ENCODE measurements around the gene TTC9. TPM values are rescaled to one million over a fixed set of nuclear protein-coding genes. Genes with fewer than 3 reads are reported as not detected.

Gene TTC9
- total and polyA plus RNA-seq, 10 of the 15 experiments (the other 5 are each of a cell fraction or from before 2014, with no cell fraction given) = 0.87 to 15.8 (median 7.8) TPM

DNA sequence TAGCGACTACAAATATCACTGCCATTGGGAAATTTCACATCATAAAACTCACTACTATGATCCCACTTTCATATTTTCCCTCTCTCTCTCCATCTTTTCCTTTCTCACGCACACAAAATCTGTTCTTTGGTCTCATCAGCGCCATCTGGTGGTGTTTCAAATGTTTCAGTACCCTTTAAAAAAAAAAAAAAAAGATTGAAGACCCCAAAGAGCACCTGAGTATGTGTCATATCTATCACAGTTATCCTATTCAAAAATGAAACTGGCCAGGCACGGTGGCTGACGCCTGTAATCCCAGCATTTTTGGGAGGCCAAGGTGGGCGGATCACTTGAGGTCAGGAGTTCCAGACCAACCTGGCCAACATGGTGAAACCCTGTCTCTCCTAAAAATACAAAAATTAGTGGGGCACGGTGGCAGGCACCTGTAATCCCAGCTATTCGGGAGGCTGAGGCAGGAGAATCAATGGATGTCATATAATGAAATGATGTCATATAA, 72.4 kb downstream of the TTC9 start (continued):
- TF ChIP-seq, protein P1, sequence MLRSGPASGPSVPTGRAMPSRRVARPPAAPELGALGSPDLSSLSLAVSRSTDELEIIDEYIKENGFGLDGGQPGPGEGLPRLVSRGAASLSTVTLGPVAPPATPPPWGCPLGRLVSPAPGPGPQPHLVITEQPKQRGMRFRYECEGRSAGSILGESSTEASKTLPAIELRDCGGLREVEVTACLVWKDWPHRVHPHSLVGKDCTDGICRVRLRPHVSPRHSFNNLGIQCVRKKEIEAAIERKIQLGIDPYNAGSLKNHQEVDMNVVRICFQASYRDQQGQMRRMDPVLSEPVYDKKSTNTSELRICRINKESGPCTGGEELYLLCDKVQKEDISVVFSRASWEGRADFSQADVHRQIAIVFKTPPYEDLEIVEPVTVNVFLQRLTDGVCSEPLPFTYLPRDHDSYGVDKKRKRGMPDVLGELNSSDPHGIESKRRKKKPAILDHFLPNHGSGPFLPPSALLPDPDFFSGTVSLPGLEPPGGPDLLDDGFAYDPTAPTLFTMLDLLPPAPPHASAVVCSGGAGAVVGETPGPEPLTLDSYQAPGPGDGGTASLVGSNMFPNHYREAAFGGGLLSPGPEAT (IDR thresholded peaks at IDR 0.05; ENCODE audit: low read depth) = 0 out of 2 replicates have a peak, but pooled peaks have one; percentile 35
- TF ChIP-seq ZBED1 (IDR thresholded peaks at IDR 0.05; ENCODE audit: borderline replicate concordance) = no peak
- TF ChIP-seq, protein P2, sequence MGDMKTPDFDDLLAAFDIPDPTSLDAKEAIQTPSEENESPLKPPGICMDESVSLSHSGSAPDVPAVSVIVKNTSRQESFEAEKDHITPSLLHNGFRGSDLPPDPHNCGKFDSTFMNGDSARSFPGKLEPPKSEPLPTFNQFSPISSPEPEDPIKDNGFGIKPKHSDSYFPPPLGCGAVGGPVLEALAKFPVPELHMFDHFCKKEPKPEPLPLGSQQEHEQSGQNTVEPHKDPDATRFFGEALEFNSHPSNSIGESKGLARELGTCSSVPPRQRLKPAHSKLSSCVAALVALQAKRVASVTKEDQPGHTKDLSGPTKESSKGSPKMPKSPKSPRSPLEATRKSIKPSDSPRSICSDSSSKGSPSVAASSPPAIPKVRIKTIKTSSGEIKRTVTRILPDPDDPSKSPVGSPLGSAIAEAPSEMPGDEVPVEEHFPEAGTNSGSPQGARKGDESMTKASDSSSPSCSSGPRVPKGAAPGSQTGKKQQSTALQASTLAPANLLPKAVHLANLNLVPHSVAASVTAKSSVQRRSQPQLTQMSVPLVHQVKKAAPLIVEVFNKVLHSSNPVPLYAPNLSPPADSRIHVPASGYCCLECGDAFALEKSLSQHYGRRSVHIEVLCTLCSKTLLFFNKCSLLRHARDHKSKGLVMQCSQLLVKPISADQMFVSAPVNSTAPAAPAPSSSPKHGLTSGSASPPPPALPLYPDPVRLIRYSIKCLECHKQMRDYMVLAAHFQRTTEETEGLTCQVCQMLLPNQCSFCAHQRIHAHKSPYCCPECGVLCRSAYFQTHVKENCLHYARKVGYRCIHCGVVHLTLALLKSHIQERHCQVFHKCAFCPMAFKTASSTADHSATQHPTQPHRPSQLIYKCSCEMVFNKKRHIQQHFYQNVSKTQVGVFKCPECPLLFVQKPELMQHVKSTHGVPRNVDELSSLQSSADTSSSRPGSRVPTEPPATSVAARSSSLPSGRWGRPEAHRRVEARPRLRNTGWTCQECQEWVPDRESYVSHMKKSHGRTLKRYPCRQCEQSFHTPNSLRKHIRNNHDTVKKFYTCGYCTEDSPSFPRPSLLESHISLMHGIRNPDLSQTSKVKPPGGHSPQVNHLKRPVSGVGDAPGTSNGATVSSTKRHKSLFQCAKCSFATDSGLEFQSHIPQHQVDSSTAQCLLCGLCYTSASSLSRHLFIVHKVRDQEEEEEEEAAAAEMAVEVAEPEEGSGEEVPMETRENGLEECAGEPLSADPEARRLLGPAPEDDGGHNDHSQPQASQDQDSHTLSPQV (IDR thresholded peaks at IDR 0.05) = no peak
- no peak for TF ChIP-seq LARP7 (IDR thresholded peaks at IDR 0.05)
- no peak for TF ChIP-seq HDAC2 (IDR thresholded peaks at IDR 0.05)
- no peak for TF ChIP-seq SMAD1 (IDR thresholded peaks at IDR 0.05; ENCODE audit: low read depth, partially characterized antibody)
- peak; percentile 42; the same call in 1 of the 2 replicates for TF ChIP-seq IKZF1 (conservative IDR thresholded peaks at IDR 0.05)
- no peak for TF ChIP-seq POU2F2 (IDR thresholded peaks at IDR 0.05; ENCODE audit: borderline replicate concordance, low read depth, low read length)
- TF ChIP-seq SPI1 (IDR thresholded peaks at IDR 0.05; ENCODE audit: borderline replicate concordance, insufficient read depth, low read depth, low read length) = no peak
- TF ChIP-seq CHD4 (IDR thresholded peaks at IDR 0.05) = no peak
- TF ChIP-seq KLF5 (IDR thresholded peaks at IDR 0.05; ENCODE audit: partially characterized antibody) = no peak
- TF ChIP-seq, protein P3, sequence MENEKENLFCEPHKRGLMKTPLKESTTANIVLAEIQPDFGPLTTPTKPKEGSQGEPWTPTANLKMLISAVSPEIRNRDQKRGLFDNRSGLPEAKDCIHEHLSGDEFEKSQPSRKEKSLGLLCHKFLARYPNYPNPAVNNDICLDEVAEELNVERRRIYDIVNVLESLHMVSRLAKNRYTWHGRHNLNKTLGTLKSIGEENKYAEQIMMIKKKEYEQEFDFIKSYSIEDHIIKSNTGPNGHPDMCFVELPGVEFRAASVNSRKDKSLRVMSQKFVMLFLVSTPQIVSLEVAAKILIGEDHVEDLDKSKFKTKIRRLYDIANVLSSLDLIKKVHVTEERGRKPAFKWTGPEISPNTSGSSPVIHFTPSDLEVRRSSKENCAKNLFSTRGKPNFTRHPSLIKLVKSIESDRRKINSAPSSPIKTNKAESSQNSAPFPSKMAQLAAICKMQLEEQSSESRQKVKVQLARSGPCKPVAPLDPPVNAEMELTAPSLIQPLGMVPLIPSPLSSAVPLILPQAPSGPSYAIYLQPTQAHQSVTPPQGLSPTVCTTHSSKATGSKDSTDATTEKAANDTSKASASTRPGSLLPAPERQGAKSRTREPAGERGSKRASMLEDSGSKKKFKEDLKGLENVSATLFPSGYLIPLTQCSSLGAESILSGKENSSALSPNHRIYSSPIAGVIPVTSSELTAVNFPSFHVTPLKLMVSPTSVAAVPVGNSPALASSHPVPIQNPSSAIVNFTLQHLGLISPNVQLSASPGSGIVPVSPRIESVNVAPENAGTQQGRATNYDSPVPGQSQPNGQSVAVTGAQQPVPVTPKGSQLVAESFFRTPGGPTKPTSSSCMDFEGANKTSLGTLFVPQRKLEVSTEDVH (IDR thresholded peaks at IDR 0.05; ENCODE audit: low read depth, partially characterized antibody) = no peak
- TF ChIP-seq RBBP5 (conservative IDR thresholded peaks at IDR 0.05) = no peak
- TF ChIP-seq PML (IDR thresholded peaks at IDR 0.05; ENCODE audit: low read length) = no peak
- TF ChIP-seq EED (IDR thresholded peaks at IDR 0.05; ENCODE audit: low read depth) = peak; percentile 52; the same call in 1 of the 2 replicates
- TF ChIP-seq IKZF2 (IDR thresholded peaks at IDR 0.05) = peak; percentile 76 to 80; a peak in 3 of 4 replicates
- TF ChIP-seq MEF2B (IDR thresholded peaks at IDR 0.05; ENCODE audit: partially characterized antibody, poor library complexity, severe bottlenecking) = peak; percentile 32
- no peak for TF ChIP-seq SREBF2 (IDR thresholded peaks at IDR 0.05; ENCODE audit: low read length)
- no peak for TF ChIP-seq DPF2 (IDR thresholded peaks at IDR 0.05)
- no peak for TF ChIP-seq CREB1 (IDR thresholded peaks at IDR 0.05; ENCODE audit: low read depth)
- TF ChIP-seq, protein P4, sequence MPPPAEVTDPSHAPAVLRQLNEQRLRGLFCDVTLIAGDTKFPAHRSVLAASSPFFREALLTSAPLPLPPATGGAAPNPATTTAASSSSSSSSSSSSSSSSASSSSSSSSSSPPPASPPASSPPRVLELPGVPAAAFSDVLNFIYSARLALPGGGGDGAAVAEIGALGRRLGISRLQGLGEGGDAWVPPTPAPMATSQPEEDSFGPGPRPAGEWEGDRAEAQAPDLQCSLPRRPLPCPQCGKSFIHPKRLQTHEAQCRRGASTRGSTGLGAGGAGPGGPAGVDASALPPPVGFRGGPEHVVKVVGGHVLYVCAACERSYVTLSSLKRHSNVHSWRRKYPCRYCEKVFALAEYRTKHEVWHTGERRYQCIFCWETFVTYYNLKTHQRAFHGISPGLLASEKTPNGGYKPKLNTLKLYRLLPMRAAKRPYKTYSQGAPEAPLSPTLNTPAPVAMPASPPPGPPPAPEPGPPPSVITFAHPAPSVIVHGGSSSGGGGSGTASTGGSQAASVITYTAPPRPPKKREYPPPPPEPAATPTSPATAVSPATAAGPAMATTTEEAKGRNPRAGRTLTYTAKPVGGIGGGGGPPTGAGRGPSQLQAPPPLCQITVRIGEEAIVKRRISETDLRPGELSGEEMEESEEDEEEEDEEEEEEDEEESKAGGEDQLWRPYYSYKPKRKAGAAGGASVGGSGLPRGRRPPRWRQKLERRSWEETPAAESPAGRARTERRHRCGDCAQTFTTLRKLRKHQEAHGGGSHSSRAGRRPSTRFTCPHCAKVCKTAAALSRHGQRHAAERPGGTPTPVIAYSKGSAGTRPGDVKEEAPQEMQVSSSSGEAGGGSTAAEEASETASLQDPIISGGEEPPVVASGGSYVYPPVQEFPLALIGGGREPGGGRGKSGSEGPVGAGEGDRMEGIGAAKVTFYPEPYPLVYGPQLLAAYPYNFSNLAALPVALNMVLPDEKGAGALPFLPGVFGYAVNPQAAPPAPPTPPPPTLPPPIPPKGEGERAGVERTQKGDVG (CRISPR knock-in tag; IDR thresholded peaks at IDR 0.05) = no peak

Data from GM12878 (cell line).